ENCODE results near the gene ZGLP1.

Gene ZGLP1

GRCh38 chr19:10333758-10334587, 24.4 kb upstream of the ZGLP1 start:
- Mint-ChIP-seq H3K4me3 (peak overlapping the region; percentile 94), H3K27me3 (ENCODE audit: low read depth) (no peaks in the 10 kb centered on the region), H3K4me1 (ENCODE audit: low read depth) (peaks cover 25% of the 10 kb centered on the region), H3K9me3 (no peaks in the 10 kb centered on the region), H3K27ac (peak overlapping the region; percentile 95), H3K36me3 (ENCODE audit: low read depth) (peaks cover 24% of the 10 kb centered on the region)

- H3K36me3 Mint-ChIP-seq (ENCODE audit: low read depth): peaks cover 24% of the 10 kb centered on the region
- no peaks in the 10 kb centered on the region for H3K27me3 Mint-ChIP-seq (ENCODE audit: low read depth)
- H3K4me1 Mint-ChIP-seq (ENCODE audit: low read depth): peaks cover 17% of the 10 kb centered on the region
- peak within 1 kb of the TSS; percentile 95 for H3K27ac Mint-ChIP-seq
- no peaks in the 10 kb centered on the region for H3K9me3 Mint-ChIP-seq
- peak within 1 kb of the TSS; percentile 94 for H3K4me3 Mint-ChIP-seq
Measured at GRCh38 chr19:10332965-10333757, 23.5 kb upstream of the ZGLP1 start, which contains the start of gene RAVER1. RAVER1 (minus strand) TSS chr19:10333529; CDS start chr19:10333507, 22 bp downstream.

- H3K9me3 Mint-ChIP-seq: no peaks in the 10 kb centered on the region
- H3K36me3 Mint-ChIP-seq (ENCODE audit: low read depth): peaks cover 24% of the 10 kb centered on the region
- peak overlapping the region; percentile 95 for H3K27ac Mint-ChIP-seq
- H3K4me3 Mint-ChIP-seq: peak overlapping the region; percentile 94
- no peaks in the 10 kb centered on the region for H3K27me3 Mint-ChIP-seq (ENCODE audit: low read depth)
- H3K4me1 Mint-ChIP-seq (ENCODE audit: low read depth): peaks cover 17% of the 10 kb centered on the region
Measured at GRCh38 chr19:10332158-10332964, 22.7 kb upstream of the ZGLP1 start.

GRCh38 chr19:10329555-10329954, 19.9 kb upstream of the ZGLP1 start:
- H3K9me3 Mint-ChIP-seq: no peaks in the 10 kb centered on the region
- peaks cover 17% of the 10 kb centered on the region for H3K4me1 Mint-ChIP-seq (ENCODE audit: low read depth)
- no peak overlapping the region for H3K4me3 Mint-ChIP-seq
- no peak overlapping the region for H3K27ac Mint-ChIP-seq
- no peaks in the 10 kb centered on the region for H3K27me3 Mint-ChIP-seq (ENCODE audit: low read depth)
- peaks cover 15% of the 10 kb centered on the region for H3K36me3 Mint-ChIP-seq (ENCODE audit: low read depth)

- Mint-ChIP-seq H3K36me3 (ENCODE audit: low read depth) (peaks cover 12% of the 10 kb centered on the region), H3K4me1 (ENCODE audit: low read depth) (peaks cover 14% of the 10 kb centered on the region), H3K27me3 (ENCODE audit: low read depth) (no peaks in the 10 kb centered on the region), H3K9me3 (no peaks in the 10 kb centered on the region), H3K27ac (no peak overlapping the region), H3K4me3 (no peak overlapping the region)
Measured at GRCh38 chr19:10328558-10329429, 19.2 kb upstream of the ZGLP1 start.

- H3K36me3 Mint-ChIP-seq (ENCODE audit: low read depth): peaks cover 8% of the 10 kb centered on the region
- H3K4me1 Mint-ChIP-seq (ENCODE audit: low read depth): peaks cover 8% of the 10 kb centered on the region
- H3K9me3 Mint-ChIP-seq: no peaks in the 10 kb centered on the region
- no peaks in the 10 kb centered on the region for H3K27me3 Mint-ChIP-seq (ENCODE audit: low read depth)
- no peak overlapping the region for H3K4me3 Mint-ChIP-seq
- no peak overlapping the region for H3K27ac Mint-ChIP-seq
Measured at GRCh38 chr19:10327793-10328192, 18.2 kb upstream of the ZGLP1 start.

- H3K9me3 Mint-ChIP-seq: no peaks in the 10 kb centered on the region
- H3K36me3 Mint-ChIP-seq (ENCODE audit: low read depth): peaks cover 9% of the 10 kb centered on the region
- no peaks in the 10 kb centered on the region for H3K27me3 Mint-ChIP-seq (ENCODE audit: low read depth)
- no peak overlapping the region for H3K27ac Mint-ChIP-seq
- no peak overlapping the region for H3K4me3 Mint-ChIP-seq
- H3K4me1 Mint-ChIP-seq (ENCODE audit: low read depth): no peaks in the 10 kb centered on the region
Measured at GRCh38 chr19:10325732-10326131, 16.1 kb upstream of the ZGLP1 start.

- Mint-ChIP-seq H3K4me1 (ENCODE audit: low read depth) (no peaks in the 10 kb centered on the region), H3K4me3 (no peak overlapping the region), H3K27ac (no peak overlapping the region), H3K9me3 (no peaks in the 10 kb centered on the region), H3K36me3 (ENCODE audit: low read depth) (peaks cover 12% of the 10 kb centered on the region), H3K27me3 (ENCODE audit: low read depth) (no peaks in the 10 kb centered on the region)
Measured at GRCh38 chr19:10321874-10322835, 12.5 kb upstream of the ZGLP1 start.

GRCh38 chr19:10321417-10321797, 11.8 kb upstream of the ZGLP1 start:
- Mint-ChIP-seq H3K36me3 (ENCODE audit: low read depth) (peaks cover 15% of the 10 kb centered on the region), H3K27me3 (ENCODE audit: low read depth) (no peaks in the 10 kb centered on the region), H3K4me1 (ENCODE audit: low read depth) (no peaks in the 10 kb centered on the region), H3K27ac (no peak overlapping the region), H3K9me3 (no peaks in the 10 kb centered on the region), H3K4me3 (no peak overlapping the region)

GRCh38 chr19:10320602-10321416, 11.2 kb upstream of the ZGLP1 start:
- H3K4me3 Mint-ChIP-seq: no peak overlapping the region
- no peaks in the 10 kb centered on the region for H3K27me3 Mint-ChIP-seq (ENCODE audit: low read depth)
- peaks cover 18% of the 10 kb centered on the region for H3K36me3 Mint-ChIP-seq (ENCODE audit: low read depth)
- no peaks in the 10 kb centered on the region for H3K9me3 Mint-ChIP-seq
- H3K4me1 Mint-ChIP-seq (ENCODE audit: low read depth): peaks cover 3% of the 10 kb centered on the region
- no peak overlapping the region for H3K27ac Mint-ChIP-seq

- Mint-ChIP-seq H3K27me3 (ENCODE audit: low read depth) (no peaks in the 10 kb centered on the region), H3K27ac (no peak overlapping the region), H3K36me3 (ENCODE audit: low read depth) (peaks cover 18% of the 10 kb centered on the region), H3K4me3 (no peak overlapping the region), H3K9me3 (no peaks in the 10 kb centered on the region), H3K4me1 (ENCODE audit: low read depth) (peaks cover 10% of the 10 kb centered on the region)
Measured at GRCh38 chr19:10318807-10319682, 9.4 kb upstream of the ZGLP1 start.
